Adipose tissue (tissue), 3 donors: Measurements from ENCODE around the gene PARD6B. TPM values are rescaled to one million over a fixed set of nuclear protein-coding genes. Genes with fewer than 3 reads are reported as not detected.
"Not testable (repeated sequence)": the region's sequence is repeated elsewhere in the genome, so short reads cannot be mapped to it uniquely, and the experiment has no call there.

Source experiments
- H3K27ac ChIP-seq: one replicate; pipeline ENCODE4 v1.5.1; 2013; ENCODE audit warnings: low read depth, low read length
- WGBS, 3 donors: extraction: QIAGEN DNeasy Blood & Tissue Kit; methylation state at CpG; one replicate each; pipeline ENCODE4 v1.1.7; 2013; 5-methylcytosine and 5-hydroxymethylcytosine counted together
- polyA plus RNA-seq, 3 donors: library from polyadenylated mRNA; stranded (reverse); fragments of 200-250 nt; gene quantifications; one replicate each; pipeline ENCODE4 v1.2.3, GENCODE V29; 2013
- donor health status: healthy with polysubstance abuse.
- donor health status: Bipolar disorder and iron deficiency.
- donor health status: healthy.

Gene PARD6B
- polyA plus RNA-seq, 3 donors, result 0.43 to 1.0 (median 0.45) TPM

- WGBS, 3 donors, result 90 to 100% (median 91%) methylated on average over 2 of the region's 2 CpGs
- H3K27ac ChIP-seq, result no peak overlapping the region
Observed at GRCh38 chr20:50787181-50787580, 55.8 kb downstream of the PARD6B start.

- 36 to 50% (median 48%) methylated on average over 18 of the region's 18 CpGs for WGBS, 3 donors
- no peak overlapping the region for H3K27ac ChIP-seq
Observed at GRCh38 chr20:50788045-50788991, 56.9 kb downstream of the PARD6B start.

GRCh38 chr20:50789968-50790650 is 58.7 kb downstream of the PARD6B start:
- no peak overlapping the region for H3K27ac ChIP-seq
- WGBS, 3 donors, result 63 to 80% (median 78%) methylated on average over 11 of the region's 11 CpGs

GRCh38 chr20:50790651-50791277 is 59.4 kb downstream of the PARD6B start:
- no peak overlapping the region for H3K27ac ChIP-seq

GRCh38 chr20:50792708-50793574 is 61.6 kb downstream of the PARD6B start:
- H3K27ac ChIP-seq, result no peak overlapping the region
- WGBS, 3 donors, result 82 to 87% (median 85%) methylated on average over 14 of the region's 14 CpGs

More at GRCh38 chr20:50790651-50791277, 59.4 kb downstream of the PARD6B start:
- WGBS, 3 donors, result 8 to 10% (median 9%) methylated on average over 22 to 23 of the region's 23 CpGs

GRCh38 chr20:50793575-50794016 is 62.2 kb downstream of the PARD6B start:
- WGBS, 3 donors, result 58 to 67% (median 60%) methylated on average over 13 of the region's 13 CpGs
- H3K27ac ChIP-seq, result not testable (repeated sequence)

GRCh38 chr20:50794181-50794845 is 62.9 kb downstream of the PARD6B start:
- WGBS, 3 donors, result 7 to 26% (median 8%) methylated on average over 35 of the region's 35 CpGs
- H3K27ac ChIP-seq, result no peak overlapping the region

GRCh38 chr20:50794846-50795634 is 63.7 kb downstream of the PARD6B start, which contains the start of gene BCAS4:
BCAS4 (plus strand) TSS chr20:50795061; CDS start chr20:50795084, 23 bp downstream.
- 0 to 1% (median 1%) methylated on average over 70 to 92 of the region's 92 CpGs for WGBS, 3 donors

GRCh38 chr20:50797142-50797541 is 65.8 kb downstream of the PARD6B start:
- WGBS, 3 donors, result 84 to 92% (median 90%) methylated on average over 4 of the region's 4 CpGs
- H3K27ac ChIP-seq, result no peak overlapping the region

More at GRCh38 chr20:50794846-50795634, 63.7 kb downstream of the PARD6B start, which contains the start of gene BCAS4:
- H3K27ac ChIP-seq, result no peak within 1 kb of the TSS

GRCh38 chr20:50798650-50799049 is 67.3 kb downstream of the PARD6B start:
- WGBS, 3 donors, result 89 to 96% (median 90%) methylated on average over 7 of the region's 7 CpGs
- H3K27ac ChIP-seq, result no peak overlapping the region

- 88 to 89% (median 89%) methylated on average over 13 of the region's 13 CpGs for WGBS, 3 donors
- H3K27ac ChIP-seq, result no peak overlapping the region
Observed at GRCh38 chr20:50799176-50799889, 68.0 kb downstream of the PARD6B start.

GRCh38 chr20:50799890-50800550 is 68.6 kb downstream of the PARD6B start:
- WGBS, 3 donors, result 86 to 89% (median 88%) methylated on average over 8 of the region's 8 CpGs
- no peak overlapping the region for H3K27ac ChIP-seq

GRCh38 chr20:50800986-50801746 is 69.8 kb downstream of the PARD6B start:
- not testable (repeated sequence) for H3K27ac ChIP-seq
- WGBS, 3 donors, result 93 to 94% (median 94%) methylated on average over 13 of the region's 13 CpGs

- 79 to 95% (median 94%) methylated on average over 5 of the region's 5 CpGs for WGBS, 3 donors
- no peak overlapping the region for H3K27ac ChIP-seq
Observed at GRCh38 chr20:50801747-50802125, 70.4 kb downstream of the PARD6B start.

- WGBS, 3 donors, result 89 to 96% (median 93%) methylated on average over 8 of the region's 8 CpGs
- H3K27ac ChIP-seq, result no peak overlapping the region
Observed at GRCh38 chr20:50802289-50802688, 70.9 kb downstream of the PARD6B start.
